NCI-H2196 (cell line): ENCODE data around the gene TEPSIN.

ENCODE experiments used
- DNase-seq: peaks from one replicate; lab custom pipeline; 2025; ENCODE audit not compliant: unreplicated experiment; lab: John Stamatoyannopoulos, UW

The TEPSIN gene

GRCh38 chr17:81222906-81223761 lies 15.7 kb downstream of the TEPSIN start, which contains the start of gene CEP131:
Gene CEP131, minus strand, starts transcription at chr17:81222965. Its CDS starts 2,909 bp downstream, at chr17:81220056.
- peak; percentile 100 for DNase-seq

- DNase-seq, result no peak
These were observed 16.3 kb downstream of the TEPSIN start for GRCh38 chr17:81222620-81222905.

- no peak for DNase-seq
These were observed 16.8 kb downstream of the TEPSIN start for GRCh38 chr17:81221842-81222619.

GRCh38 chr17:81221371-81221841 lies 17.4 kb downstream of the TEPSIN start:
- no peak for DNase-seq

- no peak for DNase-seq
These were observed 19.2 kb downstream of the TEPSIN start for GRCh38 chr17:81219476-81220180.

- no peak for DNase-seq
These were observed 19.9 kb downstream of the TEPSIN start for GRCh38 chr17:81218991-81219390.

- DNase-seq, result no peak
These were observed 20.4 kb downstream of the TEPSIN start for GRCh38 chr17:81218459-81218858.

GRCh38 chr17:81217491-81217890 lies 21.4 kb downstream of the TEPSIN start:
- no peak for DNase-seq

- DNase-seq, result no peak
These were observed 24.9 kb downstream of the TEPSIN start for GRCh38 chr17:81213978-81214377.

GRCh38 chr17:81212365-81212764 lies 26.5 kb downstream of the TEPSIN start:
- no peak for DNase-seq

GRCh38 chr17:81210868-81211267 lies 28.0 kb downstream of the TEPSIN start:
- DNase-seq, result no peak

- no peak for DNase-seq
These were observed 28.4 kb downstream of the TEPSIN start for GRCh38 chr17:81210466-81210865.

GRCh38 chr17:81209141-81209540 lies 29.7 kb downstream of the TEPSIN start:
- no peak for DNase-seq

GRCh38 chr17:81208651-81209050 lies 30.2 kb downstream of the TEPSIN start:
- no peak for DNase-seq

- peak; percentile 53 for DNase-seq
These were observed 31.0 kb downstream of the TEPSIN start for GRCh38 chr17:81207610-81208581.

GRCh38 chr17:81206657-81207056 lies 32.2 kb downstream of the TEPSIN start:
- DNase-seq, result no peak

- no peak for DNase-seq
These were observed 32.7 kb downstream of the TEPSIN start for GRCh38 chr17:81206166-81206565.

GRCh38 chr17:81204578-81204977 lies 34.3 kb downstream of the TEPSIN start:
- no peak for DNase-seq

- no peak for DNase-seq
These were observed 35.7 kb downstream of the TEPSIN start for GRCh38 chr17:81203136-81203535.

GRCh38 chr17:81202318-81202717 lies 36.5 kb downstream of the TEPSIN start:
- no peak for DNase-seq
